ENCODE data around the gene C1QTNF1.

The C1QTNF1 gene

GRCh38 chr17:78995022-78995760 is 28.8 kb upstream of the C1QTNF1 start:
- Histone ChIP-seq H3K36me3 (ENCODE audit: insufficient read depth, low read length) (peaks cover 37% of the 10 kb centered on the region), H3K27ac (ENCODE audit: low read depth, low read length) (no peak overlapping the region), H3K9me3 (ENCODE audit: low read length) (no peaks in the 10 kb centered on the region), H3K9ac (ENCODE audit: low read length) (no peak overlapping the region), H3K27me3 (ENCODE audit: control insufficient read depth in 1 of 2, insufficient read depth in 2 of 2, low read length in 2 of 2) (no peaks in the 10 kb centered on the region), H3K4me1 (ENCODE audit: insufficient read depth, low read length) (peaks cover 5% of the 10 kb centered on the region), H3K4me3 (ENCODE audit: low read depth in 1 of 2, low read length in 2 of 2) (no peak overlapping the region)

- Histone ChIP-seq H3K27ac (ENCODE audit: low read depth, low read length) (no peak overlapping the region), H3K4me1 (ENCODE audit: insufficient read depth, low read length) (peaks cover 5% of the 10 kb centered on the region), H3K9me3 (ENCODE audit: low read length) (no peaks in the 10 kb centered on the region), H3K27me3 (ENCODE audit: control insufficient read depth in 1 of 2, insufficient read depth in 2 of 2, low read length in 2 of 2) (no peaks in the 10 kb centered on the region), H3K36me3 (ENCODE audit: insufficient read depth, low read length) (peaks cover 31% of the 10 kb centered on the region), H3K9ac (ENCODE audit: low read length) (no peak overlapping the region), H3K4me3 (ENCODE audit: low read depth in 1 of 2, low read length in 2 of 2) (no peak overlapping the region)
These were observed 28.1 kb upstream of the C1QTNF1 start for GRCh38 chr17:78995761-78996451.

GRCh38 chr17:78996781-78997201 is 27.2 kb upstream of the C1QTNF1 start:
- peaks cover 5% of the 10 kb centered on the region for H3K4me1 ChIP-seq (ENCODE audit: insufficient read depth, low read length)
- H3K36me3 ChIP-seq (ENCODE audit: insufficient read depth, low read length), result peaks cover 31% of the 10 kb centered on the region
- H3K27me3 ChIP-seq (ENCODE audit: control insufficient read depth in 1 of 2, insufficient read depth in 2 of 2, low read length in 2 of 2), result no peaks in the 10 kb centered on the region
- no peak overlapping the region for H3K9ac ChIP-seq (ENCODE audit: low read length)
- no peak overlapping the region for H3K4me3 ChIP-seq (ENCODE audit: low read depth in 1 of 2, low read length in 2 of 2)
- H3K9me3 ChIP-seq (ENCODE audit: low read length), result no peaks in the 10 kb centered on the region
- H3K27ac ChIP-seq (ENCODE audit: low read depth, low read length), result no peak overlapping the region

GRCh38 chr17:78997231-78997741 is 26.7 kb upstream of the C1QTNF1 start:
- Histone ChIP-seq H3K27me3 (ENCODE audit: control insufficient read depth in 1 of 2, insufficient read depth in 2 of 2, low read length in 2 of 2) (no peaks in the 10 kb centered on the region), H3K4me1 (ENCODE audit: insufficient read depth, low read length) (peaks cover 5% of the 10 kb centered on the region), H3K4me3 (ENCODE audit: low read depth in 1 of 2, low read length in 2 of 2) (no peak overlapping the region), H3K27ac (ENCODE audit: low read depth, low read length) (no peak overlapping the region), H3K9me3 (ENCODE audit: low read length) (no peaks in the 10 kb centered on the region), H3K36me3 (ENCODE audit: insufficient read depth, low read length) (peaks cover 30% of the 10 kb centered on the region), H3K9ac (ENCODE audit: low read length) (no peak overlapping the region)

GRCh38 chr17:78997881-78998280 is 26.1 kb upstream of the C1QTNF1 start:
- no peaks in the 10 kb centered on the region for H3K27me3 ChIP-seq (ENCODE audit: control insufficient read depth in 1 of 2, insufficient read depth in 2 of 2, low read length in 2 of 2)
- no peak overlapping the region for H3K27ac ChIP-seq (ENCODE audit: low read depth, low read length)
- H3K9me3 ChIP-seq (ENCODE audit: low read length), result no peaks in the 10 kb centered on the region
- no peak overlapping the region for H3K9ac ChIP-seq (ENCODE audit: low read length)
- peaks cover 26% of the 10 kb centered on the region for H3K36me3 ChIP-seq (ENCODE audit: insufficient read depth, low read length)
- peaks cover 5% of the 10 kb centered on the region for H3K4me1 ChIP-seq (ENCODE audit: insufficient read depth, low read length)
- H3K4me3 ChIP-seq (ENCODE audit: low read depth in 1 of 2, low read length in 2 of 2), result no peak overlapping the region

- H3K9me3 ChIP-seq (ENCODE audit: low read length), result no peaks in the 10 kb centered on the region
- peaks cover 5% of the 10 kb centered on the region for H3K4me1 ChIP-seq (ENCODE audit: insufficient read depth, low read length)
- H3K9ac ChIP-seq (ENCODE audit: low read length), result no peak overlapping the region
- H3K27ac ChIP-seq (ENCODE audit: low read depth, low read length), result no peak overlapping the region
- peaks cover 26% of the 10 kb centered on the region for H3K36me3 ChIP-seq (ENCODE audit: insufficient read depth, low read length)
- no peak overlapping the region for H3K4me3 ChIP-seq (ENCODE audit: low read depth in 1 of 2, low read length in 2 of 2)
- H3K27me3 ChIP-seq (ENCODE audit: control insufficient read depth in 1 of 2, insufficient read depth in 2 of 2, low read length in 2 of 2), result no peaks in the 10 kb centered on the region
These were observed 25.5 kb upstream of the C1QTNF1 start for GRCh38 chr17:78998311-78999055.

- Histone ChIP-seq H3K4me3 (ENCODE audit: low read depth in 1 of 2, low read length in 2 of 2) (no peak overlapping the region), H3K36me3 (ENCODE audit: insufficient read depth, low read length) (peaks cover 25% of the 10 kb centered on the region), H3K27me3 (ENCODE audit: control insufficient read depth in 1 of 2, insufficient read depth in 2 of 2, low read length in 2 of 2) (no peaks in the 10 kb centered on the region), H3K9ac (ENCODE audit: low read length) (no peak overlapping the region), H3K9me3 (ENCODE audit: low read length) (no peaks in the 10 kb centered on the region), H3K27ac (ENCODE audit: low read depth, low read length) (no peak overlapping the region), H3K4me1 (ENCODE audit: insufficient read depth, low read length) (peaks cover 5% of the 10 kb centered on the region)
These were observed 24.8 kb upstream of the C1QTNF1 start for GRCh38 chr17:78999056-78999768.

GRCh38 chr17:78999947-79000395 is 24.0 kb upstream of the C1QTNF1 start:
- Histone ChIP-seq H3K27me3 (ENCODE audit: control insufficient read depth in 1 of 2, insufficient read depth in 2 of 2, low read length in 2 of 2) (no peaks in the 10 kb centered on the region), H3K9me3 (ENCODE audit: low read length) (no peaks in the 10 kb centered on the region), H3K9ac (ENCODE audit: low read length) (no peak overlapping the region), H3K27ac (ENCODE audit: low read depth, low read length) (no peak overlapping the region), H3K36me3 (ENCODE audit: insufficient read depth, low read length) (peaks cover 19% of the 10 kb centered on the region), H3K4me1 (ENCODE audit: insufficient read depth, low read length) (peaks cover 5% of the 10 kb centered on the region), H3K4me3 (ENCODE audit: low read depth in 1 of 2, low read length in 2 of 2) (no peak overlapping the region)

- Histone ChIP-seq H3K27ac (ENCODE audit: low read depth, low read length) (no peak overlapping the region), H3K9me3 (ENCODE audit: low read length) (no peaks in the 10 kb centered on the region), H3K36me3 (ENCODE audit: insufficient read depth, low read length) (peaks cover 19% of the 10 kb centered on the region), H3K9ac (ENCODE audit: low read length) (no peak overlapping the region), H3K27me3 (ENCODE audit: control insufficient read depth in 1 of 2, insufficient read depth in 2 of 2, low read length in 2 of 2) (no peaks in the 10 kb centered on the region), H3K4me1 (ENCODE audit: insufficient read depth, low read length) (peaks cover 5% of the 10 kb centered on the region), H3K4me3 (ENCODE audit: low read depth in 1 of 2, low read length in 2 of 2) (no peak overlapping the region)
These were observed 23.4 kb upstream of the C1QTNF1 start for GRCh38 chr17:79000396-79001189.

GRCh38 chr17:79001190-79002020 is 22.6 kb upstream of the C1QTNF1 start:
- Histone ChIP-seq H3K4me3 (ENCODE audit: low read depth in 1 of 2, low read length in 2 of 2) (no peak overlapping the region), H3K36me3 (ENCODE audit: insufficient read depth, low read length) (peaks cover 17% of the 10 kb centered on the region), H3K9ac (ENCODE audit: low read length) (no peak overlapping the region), H3K9me3 (ENCODE audit: low read length) (no peaks in the 10 kb centered on the region), H3K27me3 (ENCODE audit: control insufficient read depth in 1 of 2, insufficient read depth in 2 of 2, low read length in 2 of 2) (no peaks in the 10 kb centered on the region), H3K4me1 (ENCODE audit: insufficient read depth, low read length) (peaks cover 4% of the 10 kb centered on the region), H3K27ac (ENCODE audit: low read depth, low read length) (no peak overlapping the region)
